ENCODE measurements around the gene CABLES2. TPM values are rescaled to one million over a fixed set of nuclear protein-coding genes. Genes with fewer than 3 reads are reported as not detected.

CABLES2 gene
- total RNA-seq, 1 experiment from 2014 or later, result 12.4 TPM

DNA sequence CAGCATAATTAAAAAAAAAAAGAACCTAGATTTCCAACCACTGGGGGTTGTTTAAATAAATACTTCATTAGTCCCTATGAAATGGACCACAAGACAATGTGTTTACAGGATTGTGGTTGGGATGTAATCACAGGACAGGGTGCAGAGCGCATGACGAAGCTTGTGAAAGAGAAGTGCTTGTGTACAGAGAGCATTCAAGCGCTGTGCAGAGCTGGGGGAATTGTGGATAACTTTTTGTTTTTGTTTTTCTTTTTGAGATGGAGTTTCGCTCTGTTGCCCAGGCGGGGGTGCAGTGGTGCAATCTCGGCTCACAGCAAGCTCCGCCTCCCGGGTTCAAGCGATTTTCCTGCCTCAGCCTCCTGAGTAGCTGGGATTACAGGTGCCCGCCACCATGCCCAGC lies 62.3 kb downstream of the CABLES2 start:
- Histone ChIP-seq H3K27me3 (ENCODE audit: low read length) (no peaks in the 10 kb centered on the region), H3F3A (ENCODE audit: low read length, unreplicated experiment) (no peaks in the 10 kb centered on the region), H3K27ac (ENCODE audit: low read length) (no peak overlapping the region), H3K36me3 (ENCODE audit: low read depth, low read length) (peaks cover 67% of the 10 kb centered on the region), H3K4me2 (ENCODE audit: low read length) (no peak overlapping the region), H3K9me2 (replicated peaks; ENCODE audit: low read length) (no peaks in the 10 kb centered on the region), H3K4me3 (ENCODE audit: low read length) (no peak overlapping the region), H2AFZ (ENCODE audit: low read length) (no peak overlapping the region), H3K4me1 (ENCODE audit: insufficient read depth, low read length) (peaks cover 1% of the 10 kb centered on the region), H4K20me1 (ENCODE audit: low read length) (no peaks in the 10 kb centered on the region), H3K9ac (ENCODE audit: low read length) (no peak overlapping the region), H3K79me2 (ENCODE audit: low read length) (peaks cover 10% of the 10 kb centered on the region; the same call in 1 of the 2 replicates), H3K9me3 (ENCODE audit: low read length) (no peaks in the 10 kb centered on the region)
- DNase-seq (no peak), ATAC-seq (no peak)
- CTCF ChIA-PET, result no interaction called here
- POLR2A ChIA-PET (ENCODE audit: unreplicated experiment), result interaction anchor here (0.6 kb wide), 1 partner anchor 12 kb away, joined by 3 read pairs; no protein-coding TSS in a partner anchor
- intact Hi-C loops (cut with micrococcal nuclease), result no loop called here
- TF ChIP-seq EZH2phosphoT487 (IDR thresholded peaks at IDR 0.05; ENCODE audit: borderline replicate concordance, low read length) (no peak), EZH2 (IDR thresholded peaks at IDR 0.05; ENCODE audit: low read length, unreplicated experiment) (no peak), CTCF (conservative IDR thresholded peaks at IDR 0.05; ENCODE audit: low read depth, low read length) (no peak)
- no TSS peak for BruUV-seq (replicated peaks)

- Histone ChIP-seq H3K79me2 (ENCODE audit: low read length) (peaks cover 10% of the 10 kb centered on the region; the same call in 1 of the 2 replicates), H2AFZ (ENCODE audit: low read length) (no peak overlapping the region), H3K27me3 (ENCODE audit: low read length) (no peaks in the 10 kb centered on the region), H3K4me2 (ENCODE audit: low read length) (no peak overlapping the region), H3K9me3 (ENCODE audit: low read length) (no peaks in the 10 kb centered on the region), H3K4me3 (ENCODE audit: low read length) (no peak overlapping the region), H3F3A (ENCODE audit: low read length, unreplicated experiment) (no peaks in the 10 kb centered on the region), H3K36me3 (ENCODE audit: low read depth, low read length) (peaks cover 69% of the 10 kb centered on the region), H3K27ac (ENCODE audit: low read length) (no peak overlapping the region), H3K9me2 (replicated peaks; ENCODE audit: low read length) (no peaks in the 10 kb centered on the region), H4K20me1 (ENCODE audit: low read length) (no peaks in the 10 kb centered on the region), H3K9ac (ENCODE audit: low read length) (no peak overlapping the region), H3K4me1 (ENCODE audit: insufficient read depth, low read length) (no peaks in the 10 kb centered on the region)
- intact Hi-C loops (cut with micrococcal nuclease), result no loop called here
- ChIA-PET CTCF (interaction anchor here (0.6 kb wide), 1 partner anchor 236 kb away, joined by 6 read pairs; no protein-coding TSS in a partner anchor), POLR2A (ENCODE audit: unreplicated experiment) (no interaction called here)
- BruUV-seq (replicated peaks), result no TSS peak
- DNase-seq (no peak), ATAC-seq (no peak)
- TF ChIP-seq EZH2phosphoT487 (IDR thresholded peaks at IDR 0.05; ENCODE audit: borderline replicate concordance, low read length), result no peak
- TF ChIP-seq EZH2 (IDR thresholded peaks at IDR 0.05; ENCODE audit: low read length, unreplicated experiment), result no peak
- TF ChIP-seq CTCF (conservative IDR thresholded peaks at IDR 0.05; ENCODE audit: low read depth, low read length), result no peak
These were observed 63.0 kb downstream of the CABLES2 start for GRCh38 chr20:62344092-62344491.

- DNase-seq (no peak), ATAC-seq (no peak)
- no peak overlapping the region for H3K4me2 ChIP-seq (ENCODE audit: low read length)
- H3K9me2 ChIP-seq (replicated peaks; ENCODE audit: low read length), result no peaks in the 10 kb centered on the region
- H4K20me1 ChIP-seq (ENCODE audit: low read length), result no peaks in the 10 kb centered on the region
- no peak overlapping the region for H3K4me3 ChIP-seq (ENCODE audit: low read length)
- H3K9ac ChIP-seq (ENCODE audit: low read length), result no peak overlapping the region
- POLR2A ChIA-PET (ENCODE audit: unreplicated experiment), result no interaction called here
- TF ChIP-seq CTCF (conservative IDR thresholded peaks at IDR 0.05; ENCODE audit: low read depth, low read length) (no peak), EZH2 (IDR thresholded peaks at IDR 0.05; ENCODE audit: low read length, unreplicated experiment) (no peak), EZH2phosphoT487 (IDR thresholded peaks at IDR 0.05; ENCODE audit: borderline replicate concordance, low read length) (no peak)
- CTCF ChIA-PET, result no interaction called here
- no peaks in the 10 kb centered on the region for H3K27me3 ChIP-seq (ENCODE audit: low read length)
- no peaks in the 10 kb centered on the region for H3F3A ChIP-seq (ENCODE audit: low read length, unreplicated experiment)
- no TSS peak for BruUV-seq (replicated peaks)
- no peak overlapping the region for H2AFZ ChIP-seq (ENCODE audit: low read length)
- no peaks in the 10 kb centered on the region for H3K9me3 ChIP-seq (ENCODE audit: low read length)
- no peaks in the 10 kb centered on the region for H3K4me1 ChIP-seq (ENCODE audit: insufficient read depth, low read length)
- peaks cover 72% of the 10 kb centered on the region for H3K36me3 ChIP-seq (ENCODE audit: low read depth, low read length)
- intact Hi-C loops (cut with micrococcal nuclease), result no loop called here
- no peak overlapping the region for H3K27ac ChIP-seq (ENCODE audit: low read length)
- peaks cover 10% of the 10 kb centered on the region; the same call in 1 of the 2 replicates for H3K79me2 ChIP-seq (ENCODE audit: low read length)
These were observed 64.2 kb downstream of the CABLES2 start for GRCh38 chr20:62342910-62343309.

Measured in PC-3 (cell line).